HG03565 (cell line): ENCODE data around the gene TRPM3.

Source experiments
- ATAC-seq: cut with Tn5 transposase; IDR thresholded peaks from one replicate; pipeline ENCODE4 v1.9.1; 2021; ENCODE audit warnings: mild to moderate bottlenecking, moderate library complexity; ENCODE audit not compliant: unreplicated experiment

The TRPM3 gene

DNA sequence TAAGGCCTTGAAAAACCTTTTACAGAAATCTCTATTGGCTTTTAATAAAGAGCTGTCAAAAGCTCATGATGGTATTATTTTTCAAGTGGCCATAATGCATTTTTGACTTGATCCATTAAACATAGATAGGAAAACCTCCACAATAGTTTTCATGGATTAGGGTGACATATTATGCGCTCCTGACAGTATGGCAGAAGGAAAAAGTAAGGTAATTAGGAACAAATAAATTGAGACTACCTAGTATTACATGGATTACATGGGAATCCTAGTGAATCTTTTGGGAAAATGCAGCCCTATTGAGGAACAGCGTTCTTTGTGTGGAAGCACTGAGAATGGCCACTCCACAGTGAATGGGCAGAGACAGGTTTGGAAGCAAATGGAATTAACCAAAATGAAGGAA lies 171.2 kb downstream of the TRPM3 start:
- ATAC-seq: no peak

GRCh38 chr9:70949239-70949638 lies 172.2 kb downstream of the TRPM3 start:
- ATAC-seq: no peak

DNA sequence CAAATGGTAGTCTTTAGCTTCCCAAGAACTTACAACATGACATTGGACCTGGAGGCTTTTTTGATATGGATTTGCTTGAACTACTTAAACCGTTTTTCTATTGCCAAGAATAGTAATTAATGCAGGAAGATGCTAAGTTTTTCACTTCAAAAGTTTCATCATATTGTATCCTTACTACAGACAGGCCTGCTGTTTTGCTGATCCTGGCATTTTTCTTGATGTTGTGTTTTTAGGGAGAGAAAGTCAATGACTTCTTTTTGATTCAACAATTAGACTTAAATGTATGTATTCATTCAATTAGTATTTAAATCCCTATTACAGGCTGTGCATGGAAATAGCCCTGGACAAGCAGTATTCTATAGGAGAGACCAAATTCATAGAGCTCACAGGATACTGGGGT lies 172.7 kb downstream of the TRPM3 start:
- ATAC-seq: no peak

DNA sequence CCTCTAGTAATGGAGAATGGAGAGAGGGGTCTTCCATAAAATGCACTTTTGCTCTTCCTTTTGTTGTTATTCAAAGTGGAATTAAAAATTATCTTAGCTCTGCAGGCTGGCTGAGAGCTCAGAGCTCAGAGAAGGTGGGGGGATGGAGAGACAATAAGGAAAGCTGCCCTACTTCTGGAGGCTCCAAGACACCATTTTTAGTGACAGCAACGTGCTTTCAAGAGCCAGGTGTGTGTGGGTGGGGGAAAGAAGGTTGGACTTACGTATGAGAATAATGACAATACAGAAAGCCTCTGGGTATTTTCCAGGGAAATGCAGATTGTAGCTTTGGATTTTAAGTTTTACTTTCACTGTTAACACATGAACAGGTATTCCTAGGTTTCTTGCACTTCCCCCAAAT lies 173.9 kb downstream of the TRPM3 start:
- ATAC-seq: no peak

GRCh38 chr9:70947086-70947485 lies 174.3 kb downstream of the TRPM3 start:
- no peak for ATAC-seq

DNA sequence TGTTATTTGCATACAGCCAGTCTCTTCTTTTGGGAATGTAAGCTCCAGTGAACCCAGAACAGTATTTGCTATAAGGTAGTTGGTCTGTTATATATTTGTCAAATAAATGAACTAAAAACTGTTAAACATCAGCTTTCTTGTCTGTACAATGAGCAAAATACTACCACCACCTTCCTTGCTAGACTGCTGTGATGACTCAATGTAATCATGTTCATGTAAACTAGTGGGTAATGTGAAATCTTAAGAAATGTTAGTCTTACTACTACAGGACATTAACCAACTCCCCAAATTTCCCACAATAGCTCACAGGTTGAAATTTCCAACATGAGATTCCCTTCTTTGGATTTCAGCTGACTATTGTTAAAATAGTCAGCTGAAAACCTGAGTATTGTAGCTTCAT lies 176.1 kb downstream of the TRPM3 start:
- ATAC-seq: no peak

DNA sequence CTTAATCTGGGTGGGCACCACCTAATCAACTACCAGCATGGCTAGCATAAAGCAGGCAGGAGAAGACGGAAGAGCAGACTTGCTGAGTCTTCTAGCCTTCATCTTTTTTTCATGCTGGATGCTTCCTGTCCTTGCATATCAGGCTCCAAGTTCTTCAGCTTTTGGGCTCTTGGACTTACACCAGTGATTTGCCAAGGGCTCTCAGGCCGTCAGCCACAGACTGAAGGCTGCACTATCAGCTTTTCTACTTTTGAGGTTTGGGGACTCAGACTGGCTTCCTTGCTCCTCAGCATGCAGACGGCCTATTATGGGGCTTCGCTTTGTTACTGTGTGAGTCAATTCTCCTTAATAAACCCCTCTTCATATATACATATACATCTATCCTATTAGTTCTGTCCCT lies 180.2 kb downstream of the TRPM3 start:
- ATAC-seq: no peak

DNA sequence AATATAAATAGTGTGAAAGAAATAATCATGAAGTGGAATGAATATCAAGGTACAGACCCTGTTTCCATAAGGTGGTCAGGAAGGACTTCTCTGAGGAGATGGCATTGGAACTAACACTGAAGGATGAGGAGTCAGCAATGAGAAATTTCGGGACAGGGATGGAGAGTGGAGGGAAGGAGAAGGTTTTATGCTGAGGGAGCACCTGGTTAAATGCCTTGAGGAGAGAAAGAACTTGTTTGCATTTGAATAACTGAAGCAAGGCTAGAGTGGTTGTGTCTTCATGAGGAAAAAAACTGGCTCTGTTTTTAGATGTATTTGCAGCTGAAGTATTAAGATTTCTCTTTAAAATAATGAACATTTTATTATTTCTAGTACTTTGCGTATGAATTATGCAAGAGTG lies 180.8 kb downstream of the TRPM3 start:
- no peak for ATAC-seq

DNA sequence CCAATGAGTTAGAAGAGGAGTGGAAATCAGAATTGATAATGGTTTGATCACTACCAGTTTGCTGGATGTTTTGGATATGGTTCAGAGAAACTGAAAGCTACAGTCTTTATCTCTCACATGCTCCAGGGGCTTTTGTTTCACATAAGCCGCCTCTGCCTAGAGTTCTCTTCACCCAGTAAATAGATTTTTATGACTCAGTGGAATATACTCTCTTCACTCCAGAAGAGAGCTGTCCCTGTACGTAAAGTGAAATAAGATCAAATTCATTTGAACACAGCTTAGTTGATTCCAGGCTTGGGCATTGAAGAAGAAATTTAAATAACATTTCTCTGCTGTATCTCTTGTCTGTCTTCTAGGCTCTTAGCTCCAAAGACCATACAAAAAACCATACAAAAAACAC lies 184.9 kb downstream of the TRPM3 start:
- no peak for ATAC-seq

- ATAC-seq: no peak
Measured at GRCh38 chr9:70935856-70936255, 185.6 kb downstream of the TRPM3 start.

DNA sequence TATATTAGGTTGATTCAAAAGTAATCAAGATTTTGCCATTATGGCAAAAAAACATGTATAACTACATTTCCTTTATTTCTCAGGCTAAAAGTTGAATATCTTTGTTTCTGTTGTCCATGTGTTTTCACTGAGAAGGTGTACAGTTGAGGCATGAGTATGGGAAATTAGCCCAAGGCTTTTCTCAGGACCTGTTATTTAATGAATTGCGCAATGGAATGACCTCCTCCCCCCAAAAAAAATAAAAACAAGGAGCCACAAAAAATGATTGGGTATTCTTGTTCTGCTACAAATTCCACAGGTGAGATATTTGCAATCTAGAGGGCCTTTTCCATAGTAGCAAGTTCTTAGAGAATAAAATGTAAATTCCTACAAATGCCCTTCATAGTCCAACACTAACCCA lies 186.8 kb downstream of the TRPM3 start:
- ATAC-seq: no peak

DNA sequence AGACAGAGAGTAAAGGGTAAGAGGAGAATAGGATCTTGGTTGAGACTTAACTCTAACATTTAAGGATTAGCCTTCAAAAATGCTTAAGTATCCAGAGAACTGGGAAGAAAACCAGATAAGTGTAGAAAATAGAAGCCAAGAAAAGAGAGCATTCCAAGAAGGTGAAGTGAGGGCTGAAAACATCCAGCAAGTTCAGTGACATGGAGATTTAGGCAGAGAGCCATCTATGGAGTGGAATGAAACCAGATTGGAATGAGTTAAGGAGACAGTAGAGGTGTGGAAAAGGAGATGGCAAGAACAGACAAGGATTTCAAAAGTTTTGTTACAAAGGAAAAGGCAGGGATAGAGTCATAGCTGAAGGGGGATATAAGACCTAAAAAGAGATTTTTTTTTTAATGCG lies 188.1 kb downstream of the TRPM3 start:
- ATAC-seq: no peak

DNA sequence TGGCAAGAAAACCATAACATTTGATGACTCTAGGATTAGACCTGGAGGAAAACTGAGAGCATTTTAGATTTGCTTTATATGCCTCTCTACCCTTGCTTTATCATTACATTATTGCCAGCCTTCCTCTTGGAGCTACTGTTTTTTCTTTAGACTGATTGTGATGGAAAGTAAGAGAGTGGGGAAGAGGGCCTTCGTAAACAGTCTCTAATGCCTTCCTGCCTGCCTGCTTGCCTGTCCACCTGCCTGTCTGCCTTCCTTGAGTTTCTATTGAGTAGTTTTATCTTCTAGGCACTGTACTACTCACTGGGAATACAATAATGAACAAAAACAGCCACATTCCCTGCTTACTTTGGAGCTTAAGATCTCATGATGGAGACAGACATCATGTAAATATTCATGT lies 189.3 kb downstream of the TRPM3 start:
- ATAC-seq: no peak

GRCh38 chr9:70927530-70927929 lies 193.9 kb downstream of the TRPM3 start:
- ATAC-seq: no peak

DNA sequence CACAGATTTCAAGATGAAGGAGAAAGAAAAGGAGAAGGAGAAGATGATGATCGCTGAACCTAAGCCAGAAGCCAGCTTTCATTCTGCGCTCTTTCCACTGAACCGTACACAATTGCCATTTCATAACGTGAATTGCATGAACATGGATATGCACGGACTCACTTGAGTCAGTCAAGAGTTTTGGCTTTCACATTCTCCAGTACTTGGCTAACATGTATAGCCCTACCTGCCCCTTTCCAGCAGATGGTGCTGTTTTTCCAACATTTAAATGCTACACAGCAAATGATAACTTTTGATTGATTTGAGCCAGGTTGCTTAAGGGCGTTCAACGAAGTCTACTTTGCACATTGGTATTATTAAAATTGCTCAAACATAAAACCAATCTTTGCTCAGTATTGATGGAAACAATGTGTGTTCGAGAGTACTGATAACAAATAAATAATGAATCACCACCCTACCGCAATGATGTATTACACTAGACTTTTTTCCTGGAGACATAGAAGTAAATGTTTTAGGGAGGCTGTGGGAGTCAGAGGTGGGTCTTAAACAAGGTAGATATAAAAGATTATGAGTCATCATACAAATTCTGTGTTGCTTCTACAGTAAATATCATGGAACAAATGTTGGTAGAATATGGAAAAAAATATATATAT lies 196.4 kb downstream of the TRPM3 start:
- peak; percentile 90 for ATAC-seq

GRCh38 chr9:70924380-70924779 lies 197.0 kb downstream of the TRPM3 start:
- no peak for ATAC-seq

DNA sequence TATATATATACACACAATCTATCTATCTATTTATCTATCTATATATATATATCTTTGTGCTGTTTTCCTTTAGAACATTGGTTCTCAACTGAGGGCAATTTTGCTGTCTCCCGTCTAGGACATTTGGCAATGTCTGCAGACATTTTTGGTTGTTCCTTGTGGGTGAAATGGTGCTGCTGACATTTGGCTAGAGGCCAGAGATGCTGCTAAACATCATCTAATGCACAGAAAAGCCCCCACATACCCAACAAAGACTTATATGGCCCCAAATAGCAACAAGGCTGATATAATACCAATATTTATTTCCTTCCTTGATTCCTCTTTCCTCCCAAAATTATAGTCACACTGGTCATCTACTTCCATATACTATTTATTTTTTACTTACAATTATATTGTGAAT lies 197.5 kb downstream of the TRPM3 start:
- ATAC-seq: no peak

GRCh38 chr9:70921136-70921535 lies 200.3 kb downstream of the TRPM3 start:
- no peak for ATAC-seq

DNA sequence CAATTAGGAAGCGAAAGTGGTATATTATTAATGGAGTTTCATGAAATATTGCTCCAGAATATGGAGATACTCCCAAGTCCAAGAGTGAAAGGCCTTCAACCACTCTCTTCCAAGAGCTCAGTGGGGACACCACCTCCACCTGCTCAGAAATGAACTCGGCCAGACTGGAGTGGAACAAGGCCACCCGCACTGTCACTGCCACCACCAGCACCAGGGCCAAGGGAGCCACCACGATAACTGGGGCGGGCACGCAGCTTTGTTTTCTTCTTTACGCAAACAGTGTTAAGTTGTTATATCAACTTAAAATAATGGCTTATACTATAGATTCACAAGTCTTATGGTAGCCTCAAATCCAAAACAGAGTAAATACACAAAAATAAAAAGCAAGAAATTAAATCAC lies 204.1 kb downstream of the TRPM3 start:
- no peak for ATAC-seq

- no peak for ATAC-seq
Measured at GRCh38 chr9:70911791-70912190, 209.6 kb downstream of the TRPM3 start.

DNA sequence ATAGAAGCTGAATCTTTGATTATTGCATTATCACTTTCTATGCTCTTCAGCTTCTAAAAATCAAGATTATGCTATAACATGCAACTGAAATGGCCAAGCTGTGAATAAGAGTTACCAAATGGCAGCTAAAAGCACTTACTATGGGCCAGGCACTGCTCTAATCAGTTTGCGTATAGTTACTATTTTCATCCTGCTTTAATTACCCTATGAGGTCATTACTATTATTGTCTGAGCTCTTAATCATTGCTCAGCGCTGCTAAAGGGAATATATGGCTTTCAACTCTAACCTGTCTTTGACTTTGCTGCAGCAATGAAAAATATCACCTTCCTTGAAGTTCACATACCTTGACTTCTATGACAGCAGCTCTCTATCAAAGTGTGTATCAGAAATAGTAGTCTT lies 210.8 kb downstream of the TRPM3 start:
- ATAC-seq: no peak

DNA sequence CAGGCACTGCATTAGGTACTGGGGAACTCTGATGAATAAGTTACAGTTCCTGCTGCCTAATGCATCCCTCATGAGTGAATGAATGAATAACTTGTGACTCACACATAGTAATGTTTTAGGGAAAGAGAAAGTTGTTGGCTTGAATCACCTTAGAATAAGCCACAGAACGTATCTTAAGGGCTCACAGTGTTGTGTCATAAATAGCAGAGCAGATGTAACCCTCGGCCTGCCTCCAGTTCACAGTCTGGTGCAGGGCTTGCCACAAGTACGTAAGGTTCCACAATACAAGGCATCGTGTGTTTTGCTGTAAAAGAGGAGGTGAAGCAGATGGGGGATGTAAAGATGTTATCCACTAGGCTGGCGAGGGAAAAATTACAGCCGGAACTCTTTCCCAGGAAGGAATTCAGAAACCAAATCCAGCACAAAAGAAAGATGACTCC lies 218.7 kb downstream of the TRPM3 start:
- peak; percentile 45 for ATAC-seq

DNA sequence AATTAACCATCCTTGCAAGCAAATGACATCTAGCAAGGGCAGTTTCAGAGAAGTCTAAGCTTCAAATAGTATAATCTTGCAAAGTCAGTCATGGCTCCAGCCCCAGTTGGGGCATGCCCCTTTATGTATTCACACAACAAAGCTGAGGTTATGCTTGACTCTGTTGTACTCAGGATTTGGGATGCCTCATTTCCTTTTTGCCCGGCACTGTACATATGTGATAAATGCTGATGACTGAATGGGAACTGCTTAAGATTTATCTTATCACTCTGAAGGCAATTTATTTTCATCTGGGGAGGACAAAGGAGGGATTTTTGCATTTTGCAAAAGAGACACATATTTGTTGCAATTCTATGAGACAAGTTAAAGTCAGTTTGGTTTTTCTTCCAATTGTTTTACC lies 219.2 kb downstream of the TRPM3 start:
- no peak for ATAC-seq
